ENCODE data around the gene TAF1B. TPM values are rescaled to one million over a fixed set of nuclear protein-coding genes. Genes with fewer than 3 reads are reported as not detected.

Gene TAF1B
- total RNA-seq: 31.4 TPM

- DNase-seq: peak; percentile 96
Measured at GRCh38 chr2:9843229-9844035, at the start of gene TAF1B. TAF1B (plus strand) TSS chr2:9843474; CDS start chr2:9843542, 68 bp downstream.

GRCh38 chr2:9793918-9794717 is 49.2 kb upstream of the TAF1B start:
- no peak for DNase-seq

DNA sequence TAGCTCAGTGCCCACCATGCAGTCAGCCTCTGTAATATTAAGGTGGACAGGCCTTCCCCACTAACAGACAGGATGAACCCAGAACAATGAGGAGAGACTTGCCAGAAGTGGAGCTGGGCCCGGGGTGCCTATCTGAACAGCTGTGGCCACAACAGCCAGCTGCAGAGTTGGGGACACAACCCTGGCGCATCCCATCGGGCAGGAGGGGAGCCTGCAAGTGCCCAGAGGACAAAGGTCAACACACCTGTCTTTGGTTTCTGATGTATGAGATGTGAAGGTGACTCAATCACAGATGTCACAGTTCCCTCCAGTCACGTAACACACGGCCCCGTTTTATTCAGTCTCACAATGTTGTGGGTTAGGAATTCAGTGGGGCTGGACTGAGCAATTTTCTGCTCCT is 48.2 kb upstream of the TAF1B start:
- DNase-seq: no peak

- DNase-seq: no peak
Measured at GRCh38 chr2:9796056-9797010, 46.9 kb upstream of the TAF1B start.

GRCh38 chr2:9797086-9797485 is 46.2 kb upstream of the TAF1B start:
- no peak for DNase-seq

DNA sequence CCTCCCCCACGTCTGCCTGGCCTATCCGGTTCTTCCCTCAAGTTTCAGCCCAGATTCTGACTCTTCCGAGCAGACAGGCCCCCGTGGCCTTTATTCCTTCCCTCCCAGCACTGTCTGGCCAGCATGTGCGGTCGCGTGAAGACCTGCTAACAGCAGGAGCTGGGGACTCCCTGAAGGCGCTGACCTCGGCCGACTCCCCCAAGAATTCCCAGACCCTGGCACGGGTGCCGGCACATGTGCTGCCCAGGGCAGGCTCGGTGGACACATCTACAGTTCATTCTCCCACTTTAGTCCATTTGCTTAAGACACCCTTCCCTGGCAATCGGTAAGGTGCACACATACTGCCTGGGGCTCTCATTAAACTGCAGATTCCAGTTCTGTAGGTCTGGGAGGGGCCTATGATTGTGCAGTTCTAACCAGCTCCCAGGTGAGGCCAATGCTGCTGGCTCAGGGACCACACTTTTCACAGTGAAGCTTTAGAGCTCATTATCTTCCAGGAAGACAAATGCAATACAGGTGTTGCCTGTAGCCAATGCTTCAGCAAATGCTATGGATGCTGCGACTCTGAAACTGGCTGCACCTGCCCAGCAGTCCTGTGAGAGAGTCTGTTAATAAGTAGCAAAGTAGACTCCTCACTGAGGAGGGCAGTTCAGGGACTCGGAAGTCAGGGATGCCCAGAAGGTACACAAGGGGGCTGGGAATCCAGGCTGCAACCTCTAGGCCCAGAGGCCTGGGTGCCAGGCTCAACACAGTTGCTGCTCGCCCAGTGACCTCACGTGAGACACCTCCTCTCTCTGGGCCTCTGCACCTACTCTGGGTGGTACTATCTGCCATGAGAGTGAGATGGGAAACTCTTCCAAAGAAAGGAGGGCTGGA is 45.4 kb upstream of the TAF1B start:
- no peak for DNase-seq

DNA sequence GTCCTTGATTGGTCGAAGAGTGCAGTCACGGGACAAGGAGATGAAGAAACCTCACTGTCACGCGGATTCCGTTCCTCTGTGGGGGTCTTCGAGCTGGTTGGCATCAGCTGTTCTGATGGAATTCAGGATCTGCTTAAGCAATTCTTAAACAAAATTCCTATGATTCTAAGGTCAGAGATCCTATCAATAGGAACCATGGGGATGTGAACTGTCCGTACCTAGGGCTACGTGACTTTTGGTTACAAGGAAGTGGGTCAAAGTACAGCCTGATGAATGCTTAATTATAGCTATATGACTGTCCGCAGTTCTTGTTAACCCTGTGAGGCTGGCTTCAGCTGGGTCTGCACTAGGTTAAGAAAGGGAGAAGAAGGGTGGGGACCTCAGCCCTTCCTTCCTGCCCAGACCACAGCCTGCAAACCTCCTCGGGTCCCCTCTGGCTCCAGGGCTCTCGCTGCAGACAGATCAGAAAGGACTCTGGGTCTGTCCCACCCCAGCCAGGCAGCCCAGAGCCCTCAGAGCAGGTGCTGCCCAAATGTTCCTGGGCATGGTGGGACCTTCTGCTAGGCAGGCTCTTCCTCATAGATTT is 44.2 kb upstream of the TAF1B start:
- no peak for DNase-seq

GRCh38 chr2:9799729-9800632 is 43.3 kb upstream of the TAF1B start:
- peak; percentile 65 for DNase-seq

DNA sequence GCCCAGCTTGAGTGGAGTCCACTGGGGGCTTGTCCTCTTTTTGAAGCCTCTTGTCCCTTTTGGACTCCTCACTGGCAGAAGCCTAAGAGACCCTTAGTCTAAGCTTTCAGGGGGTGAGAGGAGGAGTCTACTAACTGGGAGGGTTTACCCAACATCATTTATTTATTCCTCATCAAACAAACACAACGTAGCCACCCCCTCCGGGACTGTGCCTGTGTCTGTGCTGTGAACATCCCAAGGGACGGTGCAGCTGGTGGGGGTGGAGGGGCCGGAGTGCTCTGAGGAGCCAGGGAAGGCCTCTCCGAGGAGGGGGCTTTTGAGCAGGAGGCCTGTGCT is 42.7 kb upstream of the TAF1B start:
- no peak for DNase-seq

DNA sequence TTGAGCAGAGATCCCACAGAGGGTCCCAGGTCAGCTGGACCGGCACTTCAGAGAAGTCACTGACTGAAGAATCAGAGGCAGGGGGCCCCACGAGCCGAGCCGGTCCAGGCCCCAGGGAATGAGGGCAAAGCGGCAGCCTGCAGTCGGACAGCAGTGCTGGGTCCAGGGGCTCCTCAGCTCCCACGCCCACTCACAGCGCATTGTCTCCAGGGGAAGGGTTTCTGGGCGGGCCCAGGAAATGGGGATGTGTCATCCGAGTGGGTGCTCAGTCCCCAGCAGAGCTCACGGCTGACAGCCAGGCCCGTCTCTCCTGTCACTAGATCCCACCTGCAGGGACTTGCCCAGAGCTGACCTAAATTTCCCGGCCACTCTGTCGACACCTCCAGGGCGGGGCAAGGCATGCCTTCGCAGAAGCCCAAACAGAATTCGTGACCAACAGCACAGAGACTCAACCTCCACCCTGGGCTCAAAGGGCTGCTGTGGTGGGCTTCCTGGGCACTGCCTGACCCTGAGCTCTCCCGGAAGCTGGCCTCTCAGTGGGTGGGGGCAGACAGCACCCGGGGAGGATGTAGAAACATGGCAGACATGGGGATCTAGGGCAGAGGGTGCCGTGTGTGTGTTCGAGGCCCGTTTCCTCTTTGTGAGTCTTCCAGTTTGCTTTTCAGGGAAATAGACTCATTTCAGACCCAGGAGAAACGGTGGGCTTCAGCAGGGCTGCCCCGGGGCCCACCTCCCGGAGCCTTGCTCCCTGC is 42.1 kb upstream of the TAF1B start:
- DNase-seq: no peak

- no peak for DNase-seq
Measured at GRCh38 chr2:9802576-9802993, 40.7 kb upstream of the TAF1B start.

- no peak for DNase-seq
Measured at GRCh38 chr2:9803023-9803805, 40.1 kb upstream of the TAF1B start.

DNA sequence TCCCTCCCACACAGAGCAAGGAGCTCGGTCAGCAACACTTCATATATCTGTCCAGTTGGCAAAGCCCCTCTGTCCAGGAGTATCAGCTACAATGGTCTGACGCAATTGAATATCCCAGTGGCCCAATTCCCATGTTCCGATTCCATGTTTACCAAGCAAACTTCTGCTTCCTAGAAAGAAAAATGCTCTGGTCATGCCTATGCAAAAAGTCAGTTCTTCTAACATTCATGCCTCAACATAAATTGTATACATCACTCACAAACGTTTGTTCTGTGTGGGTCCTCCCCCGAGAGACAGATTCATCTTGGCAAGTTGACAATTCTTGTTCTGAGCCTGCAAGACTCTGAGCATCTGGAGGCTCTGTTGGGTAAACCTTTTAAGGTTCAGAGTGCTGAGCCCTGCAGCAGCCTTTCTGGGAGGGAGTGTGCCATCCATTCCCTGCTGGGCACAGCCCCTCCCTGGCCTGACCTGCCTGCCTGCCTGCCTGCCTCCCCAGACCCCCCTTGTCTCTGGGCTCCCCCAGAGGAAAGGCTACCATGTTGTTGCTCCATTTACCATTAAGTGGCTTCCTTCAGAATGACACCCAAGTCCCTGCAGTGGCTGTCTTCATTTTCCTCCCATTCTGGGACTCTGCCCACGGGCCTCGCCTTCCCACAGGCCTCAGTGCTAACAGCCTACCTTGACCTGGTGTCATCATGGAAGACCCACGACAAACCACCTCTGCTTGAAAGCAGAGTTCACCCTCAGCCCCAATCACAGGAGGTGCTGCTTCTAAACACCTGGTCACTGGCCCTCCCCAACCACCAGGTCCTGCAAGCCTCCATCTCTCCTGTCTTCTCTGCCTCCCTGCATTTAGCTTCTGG is 37.6 kb upstream of the TAF1B start:
- peak; percentile 9 for DNase-seq

- no peak for DNase-seq
Measured at GRCh38 chr2:9806298-9806610, 37.0 kb upstream of the TAF1B start.

GRCh38 chr2:9806656-9807055 is 36.6 kb upstream of the TAF1B start:
- DNase-seq: no peak

DNA sequence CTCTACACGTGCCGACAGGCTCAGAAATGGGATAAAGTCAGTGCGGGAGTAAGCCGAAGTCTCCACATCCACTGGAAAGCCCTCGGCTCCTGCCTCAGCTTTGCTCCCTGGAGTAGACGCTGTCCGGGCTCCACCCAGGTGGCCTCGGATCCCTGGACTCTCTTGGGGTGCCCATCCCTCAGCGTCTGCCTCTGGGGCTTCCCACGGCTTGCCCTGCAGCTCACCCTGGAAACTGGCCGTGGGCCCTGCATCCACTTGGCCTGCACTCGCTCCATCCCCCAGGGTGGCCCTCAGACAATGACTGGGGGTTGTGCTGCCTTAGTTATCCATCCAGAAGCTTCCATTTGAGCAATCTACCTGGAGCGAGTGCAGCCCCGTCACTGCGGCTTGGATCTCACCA is 36.2 kb upstream of the TAF1B start:
- DNase-seq: no peak

GRCh38 chr2:9807555-9808305 is 35.5 kb upstream of the TAF1B start:
- no peak for DNase-seq

Measured in skin of body (tissue), 2 donors.